Testis (tissue), 2 donors: Measurements from ENCODE around the gene FMO2.

Experiments used
- POLR2A ChIP-seq: fragments of 450-650 bp; IDR thresholded peaks from one replicate; pipeline ENCODE4 v1.6.1; 2017; ENCODE audit warnings: antibody characterized with exemption, mild to moderate bottlenecking, moderate library complexity
- TF ChIP-seq, protein P1 (sequence below), 3 experiments: fragments of 450-650 bp in 2 of 3; fragments of 200-600 bp in 1 of 3; sonication (generic) in 1 of 3; IDR thresholded peaks; one replicate each; pipeline ENCODE4 v1.5.1; 2016 to 2019; ENCODE audit warnings: antibody characterized with exemption in 3 of 3, mild to moderate bottlenecking in 2 of 3, moderate library complexity in 1 of 3

DNA sequence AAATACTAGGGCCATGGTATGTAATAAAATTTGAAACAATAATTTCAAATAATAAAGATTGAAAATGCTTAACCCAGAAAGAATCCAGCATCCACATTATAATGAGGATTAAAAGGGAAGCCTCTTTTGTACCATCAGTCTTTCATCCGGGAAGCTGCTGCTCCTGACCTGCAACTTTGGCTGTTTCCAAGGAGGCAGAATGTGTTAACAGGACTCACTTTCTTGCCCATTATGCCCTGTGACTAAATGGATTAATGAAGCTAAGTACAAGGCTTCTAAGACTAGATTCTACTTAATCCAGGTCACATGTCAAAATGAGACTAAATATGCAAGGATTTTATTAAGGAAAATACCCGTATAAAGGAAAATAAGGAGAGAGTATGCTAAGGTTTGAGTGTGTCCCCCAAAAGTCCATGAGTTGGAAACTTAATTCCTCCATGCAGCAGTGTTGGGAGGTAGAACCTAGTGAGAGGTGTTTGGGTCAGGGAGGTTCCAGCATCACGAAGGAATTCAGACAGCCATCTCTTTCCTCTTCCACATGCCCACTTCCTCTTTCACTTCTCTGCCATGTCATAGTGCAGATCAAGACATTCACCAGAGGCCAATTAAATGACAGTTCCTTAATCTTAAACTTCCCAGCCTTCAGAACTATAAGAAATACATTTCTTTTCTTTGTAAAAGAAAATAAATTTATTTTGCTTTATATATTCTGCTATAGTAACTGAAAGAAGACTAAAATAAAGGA is 27.7 kb downstream of the FMO2 start:
- TF ChIP-seq POLR2A, result no peak
- TF ChIP-seq, protein P1, sequence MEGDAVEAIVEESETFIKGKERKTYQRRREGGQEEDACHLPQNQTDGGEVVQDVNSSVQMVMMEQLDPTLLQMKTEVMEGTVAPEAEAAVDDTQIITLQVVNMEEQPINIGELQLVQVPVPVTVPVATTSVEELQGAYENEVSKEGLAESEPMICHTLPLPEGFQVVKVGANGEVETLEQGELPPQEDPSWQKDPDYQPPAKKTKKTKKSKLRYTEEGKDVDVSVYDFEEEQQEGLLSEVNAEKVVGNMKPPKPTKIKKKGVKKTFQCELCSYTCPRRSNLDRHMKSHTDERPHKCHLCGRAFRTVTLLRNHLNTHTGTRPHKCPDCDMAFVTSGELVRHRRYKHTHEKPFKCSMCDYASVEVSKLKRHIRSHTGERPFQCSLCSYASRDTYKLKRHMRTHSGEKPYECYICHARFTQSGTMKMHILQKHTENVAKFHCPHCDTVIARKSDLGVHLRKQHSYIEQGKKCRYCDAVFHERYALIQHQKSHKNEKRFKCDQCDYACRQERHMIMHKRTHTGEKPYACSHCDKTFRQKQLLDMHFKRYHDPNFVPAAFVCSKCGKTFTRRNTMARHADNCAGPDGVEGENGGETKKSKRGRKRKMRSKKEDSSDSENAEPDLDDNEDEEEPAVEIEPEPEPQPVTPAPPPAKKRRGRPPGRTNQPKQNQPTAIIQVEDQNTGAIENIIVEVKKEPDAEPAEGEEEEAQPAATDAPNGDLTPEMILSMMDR (IDR thresholded peaks at IDR 0.05), result no peak
